ENCODE measurements around the gene CPVL.
A peak's percentile ranks its signal among the peaks of the same experiment; 100 is the strongest.

The CPVL gene

GRCh38 chr7:29040579-29040925 lies 105.8 kb downstream of the CPVL start:
- peak; percentile 8 for DNase-seq

GRCh38 chr7:29039821-29040578 lies 106.3 kb downstream of the CPVL start:
- peak; percentile 84 for DNase-seq

- DNase-seq = peak; percentile 74
These were observed 107.9 kb downstream of the CPVL start for GRCh38 chr7:29038463-29038862.

- peak; percentile 84 for DNase-seq
These were observed 111.1 kb downstream of the CPVL start for GRCh38 chr7:29035044-29035740.

GRCh38 chr7:29033584-29033983 lies 112.8 kb downstream of the CPVL start:
- DNase-seq = no peak

GRCh38 chr7:29032146-29032545 lies 114.2 kb downstream of the CPVL start:
- DNase-seq = peak; percentile 31

GRCh38 chr7:29030781-29031275 lies 115.5 kb downstream of the CPVL start:
- DNase-seq = peak; percentile 53

GRCh38 chr7:29022291-29022988 lies 123.9 kb downstream of the CPVL start:
- no peak for DNase-seq

- no peak for DNase-seq
These were observed 126.4 kb downstream of the CPVL start for GRCh38 chr7:29019896-29020295.

GRCh38 chr7:29019387-29019786 lies 127.0 kb downstream of the CPVL start:
- DNase-seq = no peak

GRCh38 chr7:29017713-29018112 lies 128.6 kb downstream of the CPVL start:
- peak; percentile 62 for DNase-seq

- no peak for DNase-seq
These were observed 131.6 kb downstream of the CPVL start for GRCh38 chr7:29014725-29015124.

GRCh38 chr7:29013931-29014330 lies 132.4 kb downstream of the CPVL start:
- DNase-seq = no peak

- DNase-seq = peak; percentile 37
These were observed 133.1 kb downstream of the CPVL start for GRCh38 chr7:29013082-29013695.

- no peak for DNase-seq
These were observed 136.4 kb downstream of the CPVL start for GRCh38 chr7:29009947-29010346.

- DNase-seq = no peak
These were observed 137.7 kb downstream of the CPVL start for GRCh38 chr7:29008590-29008989.

GRCh38 chr7:29007127-29007526 lies 139.2 kb downstream of the CPVL start:
- no peak for DNase-seq

- peak; percentile 48 for DNase-seq
These were observed 140.5 kb downstream of the CPVL start for GRCh38 chr7:29005829-29006228.

GRCh38 chr7:29005406-29005805 lies 140.9 kb downstream of the CPVL start:
- no peak for DNase-seq

GRCh38 chr7:29003703-29004102 lies 142.6 kb downstream of the CPVL start:
- DNase-seq = no peak

- no peak for DNase-seq
These were observed 145.6 kb downstream of the CPVL start for GRCh38 chr7:29000717-29001076.

GRCh38 chr7:28999895-29000716 lies 146.2 kb downstream of the CPVL start:
- DNase-seq = no peak
